NT2/D1 (cell line): Measurements from ENCODE around the gene MAML1.

ENCODE experiments used
- SUZ12 ChIP-seq: IDR thresholded peaks from 2 replicates; pipeline ENCODE4 v1.6.1; 2011; ENCODE audit not compliant: insufficient read length, insufficient read depth; ENCODE audit errors: extremely low read depth
- YY1 ChIP-seq: IDR thresholded peaks from 2 replicates; pipeline ENCODE4 v1.6.1; 2011; ENCODE audit not compliant: insufficient read length, insufficient read depth
- ZNF274 ChIP-seq: IDR thresholded peaks from 2 replicates; pipeline ENCODE4 v1.6.1; 2011; ENCODE audit warnings: mild to moderate bottlenecking, low read depth, low read length

- TF ChIP-seq YY1 (no peak), ZNF274 (no peak), SUZ12 (no peak)
Observed at GRCh38 chr5:179821298-179822058, 88.9 kb downstream of the MAML1 start.
